Activated CD8-positive, alpha-beta memory T cell treated with anti-CD3 and anti-CD28 coated beads for 48 hours (primary cell): ENCODE results near the gene M6PR.
"Not testable (repeated sequence)": the region's sequence is repeated elsewhere in the genome, so short reads cannot be mapped to it uniquely, and the experiment has no call there.

Source experiments
- DNase-seq, 3 experiments: peaks; one replicate each; pipeline ENCODE4 v3.0.0-alpha.2; 2020; ENCODE audit warnings: low read depth in 2 of 3, low spot score in 2 of 3

M6PR gene

GRCh38 chr12:8951744-8952143 is 2.3 kb upstream of the M6PR start:
- DNase-seq: no peak

DNA sequence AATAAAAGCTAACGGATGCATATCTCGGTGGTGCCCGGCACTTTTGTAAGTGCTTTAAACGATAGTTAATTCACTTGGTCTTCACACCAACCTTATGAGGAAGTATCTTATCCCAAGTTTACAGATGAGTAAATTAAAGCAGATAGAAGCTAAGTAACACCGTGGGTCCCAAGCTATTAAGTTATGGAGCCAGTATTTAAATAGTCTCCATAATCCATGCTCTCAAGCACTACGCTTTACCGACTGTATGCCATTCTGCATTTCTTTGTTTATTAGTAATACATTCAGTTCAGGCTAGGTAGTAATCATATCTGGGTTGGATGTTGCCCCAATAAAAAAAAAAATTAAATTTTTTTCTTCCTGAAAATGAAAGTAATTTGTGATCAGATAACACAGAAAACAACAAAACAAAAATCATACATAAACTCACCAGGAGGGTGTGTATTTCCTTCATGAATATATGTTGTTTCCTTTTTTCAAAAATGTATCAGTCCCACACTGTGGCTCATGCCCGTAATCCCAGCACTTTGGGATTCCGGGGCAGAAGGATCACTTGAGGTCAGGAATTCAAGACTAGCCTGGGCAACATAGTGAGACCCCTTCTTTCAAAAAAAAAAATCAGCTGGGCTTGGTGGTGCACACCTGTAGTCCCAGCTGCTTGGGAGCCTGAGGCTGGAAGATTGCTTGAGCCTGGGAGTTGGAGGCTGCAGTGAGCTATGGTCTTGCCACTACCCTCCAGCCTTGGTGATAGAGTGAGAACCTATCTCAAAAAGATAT is 1.4 kb upstream of the M6PR start:
- DNase-seq: no peak

DNA sequence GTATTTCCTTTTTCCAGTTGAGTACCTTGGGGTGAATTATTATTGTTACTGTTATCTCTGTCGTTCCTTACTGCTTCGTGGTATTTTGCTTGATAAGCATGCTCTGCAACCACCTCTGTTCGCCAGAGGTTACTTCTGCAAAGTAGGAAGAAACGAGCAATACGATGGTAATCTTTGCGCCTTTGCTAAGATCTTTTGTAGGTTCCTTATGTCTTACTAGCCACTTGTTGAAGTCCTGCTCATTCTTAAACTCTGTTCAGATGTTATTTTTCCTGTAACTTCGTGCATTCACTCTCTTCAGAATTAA is 729 bp upstream of the M6PR start:
- DNase-seq: no peak

DNA sequence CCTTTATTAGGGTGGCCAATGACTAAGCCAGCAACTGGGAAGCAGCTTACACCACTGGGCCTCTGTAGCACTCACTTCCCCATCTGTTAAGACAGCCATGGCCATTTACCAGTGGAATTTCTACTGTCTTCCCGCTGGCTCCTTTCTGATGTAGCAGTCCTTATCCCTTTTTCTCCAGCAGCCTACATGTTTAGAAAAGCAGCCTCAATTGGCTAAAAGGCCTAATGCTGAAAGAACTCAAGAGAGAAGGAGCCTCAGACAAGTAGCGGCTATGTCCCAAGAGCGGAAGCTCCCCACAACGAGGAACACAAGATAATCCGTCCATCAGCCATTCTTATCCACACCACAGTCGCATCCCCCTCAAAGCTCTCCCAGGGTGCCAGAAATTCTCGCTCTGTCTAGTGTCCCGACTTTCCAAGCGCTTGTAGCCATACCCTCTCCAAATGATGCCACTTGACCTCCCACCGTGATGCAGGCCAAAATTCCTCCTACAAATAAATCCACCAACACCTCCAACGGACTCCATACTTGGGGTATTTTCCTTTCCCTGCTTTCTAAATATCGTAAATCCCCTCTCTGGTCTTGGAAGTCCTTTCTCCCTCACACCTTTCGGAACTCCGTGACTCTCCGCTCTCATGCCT is 624 bp downstream of the M6PR start:
- no peak for DNase-seq

GRCh38 chr12:8947737-8948136 is 1.7 kb downstream of the M6PR start:
- DNase-seq: no peak

- DNase-seq: no peak
Observed at GRCh38 chr12:8946733-8947132, 2.7 kb downstream of the M6PR start.

GRCh38 chr12:8943565-8944186 is 5.8 kb downstream of the M6PR start:
- DNase-seq: no peak

GRCh38 chr12:8941691-8942478 is 7.6 kb downstream of the M6PR start:
- no peak for DNase-seq

DNA sequence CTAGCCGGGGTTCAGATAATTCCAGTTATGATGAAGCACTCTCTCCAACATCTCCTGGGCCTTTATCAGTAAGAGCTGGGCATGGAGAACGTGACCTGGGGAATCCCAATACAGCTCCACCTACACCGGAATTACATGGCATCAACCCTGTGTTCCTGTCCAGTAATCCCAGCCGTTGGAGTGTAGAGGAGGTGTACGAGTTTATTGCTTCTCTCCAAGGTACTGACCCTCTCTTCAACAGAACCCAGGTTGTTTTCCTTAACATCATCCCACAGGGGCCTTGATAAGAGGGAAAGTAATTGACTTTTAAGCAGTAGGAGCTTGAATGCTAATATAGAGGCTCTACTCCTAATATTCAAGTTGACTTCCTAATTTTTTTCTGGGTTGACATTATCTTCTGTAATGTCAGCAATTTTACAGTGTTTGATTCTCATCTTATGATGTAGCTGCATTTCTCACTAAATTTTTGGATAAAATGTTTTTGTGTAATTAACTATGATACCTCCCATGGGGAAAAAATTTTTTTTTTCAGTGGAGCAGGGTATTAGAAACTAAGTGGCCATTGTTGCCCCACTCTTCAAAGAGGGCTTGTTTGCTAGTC is 11.5 kb downstream of the M6PR start:
- DNase-seq: not testable (repeated sequence)

DNA sequence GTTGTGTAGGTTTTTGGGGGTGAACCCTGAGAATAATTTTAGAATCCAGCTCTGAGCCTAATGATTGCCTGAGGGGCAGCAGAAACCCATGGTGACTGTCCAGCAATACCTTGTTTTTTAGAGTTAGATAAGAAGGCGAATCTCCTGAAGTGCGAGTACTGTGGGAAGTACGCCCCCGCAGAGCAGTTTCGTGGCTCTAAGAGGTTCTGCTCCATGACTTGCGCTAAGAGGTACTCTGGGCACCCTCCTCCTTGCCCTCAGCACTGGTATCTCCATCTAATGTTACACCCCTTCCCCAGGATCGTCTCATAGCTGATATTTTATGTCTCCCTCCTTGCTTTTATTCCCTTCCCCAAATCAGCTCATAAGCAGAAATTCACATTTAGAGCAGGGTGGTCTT is 12.7 kb downstream of the M6PR start:
- DNase-seq: no peak

DNA sequence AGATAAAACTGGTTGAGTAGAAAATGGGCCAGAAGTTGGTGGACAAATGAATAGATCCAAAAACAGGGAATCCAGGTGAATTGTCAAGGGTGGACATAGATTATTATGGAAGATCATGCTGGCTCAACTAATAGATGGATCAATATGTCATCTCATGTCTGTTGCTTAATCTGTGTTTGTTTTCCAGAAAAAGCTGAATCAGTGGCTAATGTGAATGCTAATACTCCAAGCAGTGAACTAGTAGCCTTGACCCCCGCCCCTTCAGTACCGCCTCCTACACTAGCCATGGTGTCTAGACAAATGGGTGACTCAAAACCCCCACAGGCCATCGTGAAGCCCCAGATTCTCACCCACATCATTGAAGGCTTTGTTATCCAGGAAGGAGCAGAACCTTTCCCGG is 15.4 kb downstream of the M6PR start:
- DNase-seq: not testable (repeated sequence)

DNA sequence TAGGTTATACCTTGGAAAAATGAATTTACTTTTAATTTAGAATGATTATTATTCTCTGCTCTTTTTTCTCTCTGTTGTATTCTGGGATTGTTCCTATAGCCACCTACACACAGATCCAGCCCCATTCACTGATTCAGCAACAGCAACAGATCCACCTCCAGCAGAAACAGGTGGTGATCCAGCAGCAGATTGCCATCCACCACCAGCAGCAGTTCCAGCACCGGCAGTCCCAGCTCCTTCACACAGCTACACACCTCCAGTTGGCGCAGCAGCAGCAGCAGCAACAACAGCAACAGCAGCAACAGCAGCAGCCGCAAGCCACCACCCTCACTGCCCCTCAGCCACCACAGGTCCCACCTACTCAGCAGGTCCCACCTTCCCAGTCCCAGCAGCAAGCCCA is 17.0 kb downstream of the M6PR start:
- DNase-seq: not testable (repeated sequence)

GRCh38 chr12:8930655-8931323 is 18.7 kb downstream of the M6PR start:
- DNase-seq: not testable (repeated sequence)

GRCh38 chr12:8922544-8922943 is 26.9 kb downstream of the M6PR start:
- no peak for DNase-seq

GRCh38 chr12:8919643-8920042 is 29.8 kb downstream of the M6PR start:
- not testable (repeated sequence) for DNase-seq

DNA sequence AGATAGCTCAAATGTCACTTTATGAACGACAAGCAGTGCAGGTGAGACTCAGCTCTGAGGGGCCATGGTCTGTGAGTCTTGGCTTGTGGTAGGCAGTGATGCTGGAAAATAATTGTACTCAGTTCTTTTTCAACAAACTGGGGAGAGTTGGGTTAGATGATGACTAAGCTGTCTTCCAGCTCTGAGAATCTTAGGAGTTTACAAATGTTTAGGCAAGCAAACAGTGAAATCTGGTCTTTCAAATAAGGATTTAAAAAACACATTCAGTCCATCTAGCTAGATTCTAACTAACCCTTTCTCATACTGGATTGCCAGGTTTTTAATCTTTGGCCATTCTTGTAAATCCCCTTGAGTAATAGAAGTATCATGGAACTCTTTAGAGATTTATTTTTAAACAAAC is 31.7 kb downstream of the M6PR start:
- no peak for DNase-seq

- DNase-seq: no peak
Observed at GRCh38 chr12:8917031-8917430, 32.4 kb downstream of the M6PR start.

DNA sequence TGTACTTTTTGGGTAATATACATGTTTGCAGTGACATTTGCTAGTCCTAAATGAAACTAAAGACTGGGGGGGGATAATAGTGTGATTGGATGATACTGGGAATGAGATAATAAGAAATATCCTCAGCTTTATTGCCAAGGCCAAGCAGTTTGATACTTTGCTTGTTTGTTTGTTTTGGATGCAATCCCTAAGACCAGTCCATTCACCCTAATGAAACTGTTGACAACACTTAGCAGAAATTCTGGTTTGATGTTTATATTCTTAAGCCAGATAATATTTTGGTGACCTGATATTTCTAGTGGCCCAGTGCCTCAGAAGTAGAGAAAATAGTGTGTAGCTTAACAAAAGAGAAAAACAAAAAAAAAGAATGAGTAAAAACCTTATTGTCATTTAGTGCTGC is 33.3 kb downstream of the M6PR start:
- no peak for DNase-seq

GRCh38 chr12:8914716-8915526 is 34.5 kb downstream of the M6PR start:
- peak in 2 of 3 experiments; percentile 19 to 28 for DNase-seq
